GM21723 (cell line): ENCODE measurements around the gene CHRNB1.

ENCODE experiments used
- ATAC-seq: cut with Tn5 transposase; IDR thresholded peaks from one replicate; pipeline ENCODE4 v1.9.1; 2021; ENCODE audit warnings: mild to moderate bottlenecking, moderate library complexity; ENCODE audit not compliant: unreplicated experiment

CHRNB1 gene, protein sequence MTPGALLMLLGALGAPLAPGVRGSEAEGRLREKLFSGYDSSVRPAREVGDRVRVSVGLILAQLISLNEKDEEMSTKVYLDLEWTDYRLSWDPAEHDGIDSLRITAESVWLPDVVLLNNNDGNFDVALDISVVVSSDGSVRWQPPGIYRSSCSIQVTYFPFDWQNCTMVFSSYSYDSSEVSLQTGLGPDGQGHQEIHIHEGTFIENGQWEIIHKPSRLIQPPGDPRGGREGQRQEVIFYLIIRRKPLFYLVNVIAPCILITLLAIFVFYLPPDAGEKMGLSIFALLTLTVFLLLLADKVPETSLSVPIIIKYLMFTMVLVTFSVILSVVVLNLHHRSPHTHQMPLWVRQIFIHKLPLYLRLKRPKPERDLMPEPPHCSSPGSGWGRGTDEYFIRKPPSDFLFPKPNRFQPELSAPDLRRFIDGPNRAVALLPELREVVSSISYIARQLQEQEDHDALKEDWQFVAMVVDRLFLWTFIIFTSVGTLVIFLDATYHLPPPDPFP

DNA sequence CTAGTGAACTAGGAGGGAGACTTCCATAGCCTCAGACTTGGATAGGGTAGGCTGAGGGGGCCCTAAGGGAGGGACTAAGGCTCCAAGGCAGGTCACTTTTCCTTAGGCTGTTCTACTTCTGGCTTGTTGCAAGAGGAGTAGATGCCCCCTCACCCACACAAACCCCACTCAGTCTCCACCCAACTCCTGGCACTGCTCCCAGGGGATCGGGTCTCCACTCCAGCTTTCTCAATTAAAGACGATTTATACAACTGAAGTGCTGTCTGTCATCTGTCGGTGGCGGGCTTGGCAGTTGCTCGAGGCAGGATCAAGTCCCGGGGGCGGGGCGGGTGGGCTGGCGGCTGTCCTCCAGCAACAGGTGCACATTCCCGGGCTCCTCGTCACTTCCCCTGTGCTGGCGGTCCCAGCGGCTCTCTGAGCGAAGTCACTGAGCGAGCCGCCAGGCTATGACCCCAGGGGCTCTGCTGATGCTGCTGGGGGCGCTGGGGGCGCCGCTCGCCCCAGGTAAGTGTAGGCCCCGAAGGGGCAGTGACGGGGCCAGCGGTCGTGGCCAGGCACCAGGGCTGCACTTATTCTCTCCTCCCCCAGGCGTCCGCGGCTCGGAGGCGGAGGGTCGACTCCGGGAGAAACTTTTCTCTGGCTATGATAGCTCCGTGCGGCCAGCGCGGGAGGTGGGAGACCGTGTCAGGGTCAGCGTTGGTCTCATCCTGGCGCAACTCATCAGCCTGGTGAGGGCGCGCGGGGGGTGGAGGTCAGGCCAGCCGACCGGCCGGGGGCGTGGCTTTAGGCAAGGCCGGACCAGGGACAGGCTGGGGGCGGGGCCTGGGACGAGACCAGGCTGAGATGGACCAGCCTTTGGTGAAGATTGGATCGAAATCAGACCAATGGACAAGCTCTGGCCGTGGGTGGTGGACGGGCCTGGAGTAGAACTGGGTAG is at the start of gene CHRNB1:
CHRNB1 (plus strand) TSS at position 380 of the 937 bp plus-strand sequence; CDS start at position 447, 67 bp downstream.
- ATAC-seq = no peak

DNA sequence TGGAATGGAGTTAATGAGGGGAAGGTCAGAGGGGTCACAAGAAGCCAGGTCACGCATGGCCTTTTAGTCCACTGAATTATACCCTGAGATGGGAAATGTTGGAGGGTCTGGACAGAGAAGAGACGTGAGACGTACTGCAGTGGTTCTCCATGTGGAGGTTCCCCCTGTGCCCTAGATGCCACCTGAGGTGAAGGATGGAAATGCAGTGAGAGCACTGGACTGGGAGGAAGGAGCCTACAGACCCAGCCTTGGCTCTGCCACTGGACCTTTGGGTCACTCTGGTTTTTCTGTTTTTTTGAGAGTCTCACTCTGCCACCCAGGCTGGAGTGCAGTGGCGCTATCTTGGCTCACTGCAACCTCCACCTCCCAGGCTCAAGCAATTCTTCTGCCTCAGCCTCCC is 48.7 kb upstream of the CHRNB1 start:
- ATAC-seq = no peak

DNA sequence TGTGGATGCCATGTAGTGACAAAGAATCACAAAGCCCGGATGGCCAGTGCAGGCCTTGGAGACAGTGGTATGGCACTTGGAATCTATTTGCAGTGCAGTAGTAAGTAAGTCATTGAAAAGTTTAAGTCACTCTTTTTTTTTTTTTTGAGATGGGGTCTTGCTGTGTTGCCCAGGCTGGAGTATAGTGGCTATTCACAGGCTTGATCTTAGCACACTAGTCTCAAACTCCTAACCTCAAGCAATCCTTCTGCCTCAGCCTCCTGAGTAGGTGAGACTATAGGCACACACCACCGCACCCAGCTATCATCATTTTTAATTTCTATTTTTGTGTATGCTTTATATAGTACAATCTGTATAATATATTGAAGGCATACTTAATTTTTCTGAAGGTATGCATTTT is 46.2 kb upstream of the CHRNB1 start:
- no peak for ATAC-seq

DNA sequence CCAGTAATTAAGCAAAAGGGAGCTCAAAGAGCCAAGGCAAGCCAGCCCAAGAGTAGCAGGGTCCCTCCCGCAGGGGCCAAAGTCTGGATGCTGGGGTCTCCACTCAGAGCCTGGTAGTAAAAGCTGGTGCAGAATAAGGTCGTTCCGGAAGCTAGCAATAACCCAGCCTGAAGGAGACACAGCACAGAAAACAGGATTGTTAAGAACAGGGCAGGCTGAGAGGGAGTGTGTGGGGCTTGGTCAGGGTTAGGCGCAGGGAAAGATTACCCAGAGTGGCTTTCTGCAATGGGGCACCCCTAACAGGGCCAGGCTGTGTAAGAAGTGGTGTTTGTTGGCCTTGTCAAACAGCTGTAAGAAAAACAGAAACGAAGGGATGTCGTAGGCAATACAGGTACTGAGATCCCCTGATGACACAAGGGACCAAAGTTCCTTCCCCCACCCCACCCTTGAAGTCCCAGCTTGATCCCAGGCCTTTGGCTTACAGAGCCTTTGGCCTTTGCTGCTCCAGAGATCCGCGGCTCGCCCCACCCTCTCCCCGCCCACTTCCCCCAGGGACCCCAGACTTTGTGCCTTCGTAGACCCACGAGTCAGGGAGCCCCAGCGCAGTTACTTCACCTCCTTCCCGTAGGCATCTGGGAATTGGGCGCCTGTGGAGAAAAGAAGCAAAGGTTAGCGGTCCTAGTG is 41.7 kb upstream of the CHRNB1 start:
- no peak for ATAC-seq

DNA sequence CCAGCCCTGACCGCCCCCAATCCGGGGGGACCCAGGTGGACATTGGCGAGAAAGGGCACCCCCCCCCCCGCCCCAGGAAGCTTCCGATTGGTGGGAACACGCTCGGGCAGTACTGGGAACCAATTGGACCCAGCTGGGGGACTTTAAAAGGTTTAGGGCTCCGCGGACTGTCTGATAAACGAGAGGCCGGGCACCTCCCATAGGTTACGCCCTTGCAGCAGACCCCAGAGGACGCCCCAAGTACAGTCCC is 41.2 kb upstream of the CHRNB1 start:
- peak; percentile 15 for ATAC-seq

DNA sequence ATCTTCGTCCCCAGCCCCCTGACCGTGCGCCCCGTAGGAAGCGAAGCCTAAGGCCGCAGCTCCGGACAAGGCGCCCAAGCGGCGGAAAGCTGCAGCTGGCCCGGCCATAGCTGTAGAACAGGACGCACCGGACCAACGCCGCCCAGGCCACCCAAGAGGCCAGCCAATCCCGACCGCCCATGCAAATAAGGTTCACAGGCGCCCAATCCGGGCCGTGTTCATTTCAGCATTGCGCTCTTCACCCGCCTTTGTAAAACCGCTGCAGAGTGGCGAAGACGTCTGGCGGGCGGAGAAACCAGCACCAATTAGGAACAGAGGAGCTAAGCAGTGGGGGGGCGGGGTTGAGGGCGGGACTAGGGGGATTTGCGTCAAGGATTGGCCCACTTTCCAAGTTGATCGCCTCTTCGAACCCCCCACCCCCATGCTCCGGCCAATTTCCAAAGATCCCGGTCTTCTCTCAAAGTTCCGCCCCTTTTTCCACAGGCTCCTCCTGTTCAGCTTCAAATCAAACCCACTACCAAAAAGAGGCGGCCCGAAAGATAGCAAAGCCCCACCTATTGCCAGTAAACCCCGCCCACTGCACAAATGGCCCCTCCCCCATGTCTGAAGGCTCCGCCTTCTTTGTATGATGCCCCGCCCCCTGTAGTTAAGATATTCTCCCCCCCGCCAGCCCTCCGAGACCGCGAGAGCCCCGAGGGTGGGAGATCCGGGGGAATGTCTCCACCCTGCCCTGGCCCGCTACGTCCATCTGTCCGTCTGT is 40.7 kb upstream of the CHRNB1 start, which contains the start of gene TMEM256:
TMEM256 (minus strand) TSS at position 121 of the 760 bp plus-strand sequence; CDS start at position 108, 13 bp downstream.
- peak; percentile 91 for ATAC-seq

DNA sequence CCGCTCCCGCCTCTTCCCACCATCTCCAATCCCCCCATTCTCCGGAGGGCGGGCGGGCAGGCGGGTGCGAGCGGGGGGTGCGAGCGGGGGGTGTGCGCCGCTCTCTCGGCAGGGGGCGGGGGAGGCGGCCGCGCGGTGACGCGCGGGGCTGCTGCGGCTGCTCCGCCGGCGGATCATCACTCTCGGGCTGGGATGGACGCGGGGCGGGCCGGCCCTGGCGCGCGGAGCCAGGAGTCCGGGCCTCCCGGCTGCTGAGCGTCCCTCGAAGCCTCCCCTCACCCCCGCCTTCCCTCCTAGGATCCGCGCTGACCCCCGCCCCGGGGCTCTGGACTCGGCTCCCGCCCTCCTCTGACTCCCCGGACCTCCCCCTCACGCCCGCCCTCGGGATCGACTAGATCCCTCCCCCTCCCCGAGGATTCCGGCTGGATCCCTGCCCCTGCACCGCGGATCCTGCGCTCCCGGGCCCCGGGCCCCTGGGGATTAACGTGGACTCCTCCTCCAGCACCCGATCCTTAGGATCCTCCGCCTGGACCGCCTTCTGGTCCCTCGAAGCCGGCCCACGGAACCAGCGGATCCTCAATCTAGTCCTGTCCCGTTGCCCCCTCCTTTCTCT is 40.0 kb upstream of the CHRNB1 start:
- ATAC-seq = peak; percentile 25

DNA sequence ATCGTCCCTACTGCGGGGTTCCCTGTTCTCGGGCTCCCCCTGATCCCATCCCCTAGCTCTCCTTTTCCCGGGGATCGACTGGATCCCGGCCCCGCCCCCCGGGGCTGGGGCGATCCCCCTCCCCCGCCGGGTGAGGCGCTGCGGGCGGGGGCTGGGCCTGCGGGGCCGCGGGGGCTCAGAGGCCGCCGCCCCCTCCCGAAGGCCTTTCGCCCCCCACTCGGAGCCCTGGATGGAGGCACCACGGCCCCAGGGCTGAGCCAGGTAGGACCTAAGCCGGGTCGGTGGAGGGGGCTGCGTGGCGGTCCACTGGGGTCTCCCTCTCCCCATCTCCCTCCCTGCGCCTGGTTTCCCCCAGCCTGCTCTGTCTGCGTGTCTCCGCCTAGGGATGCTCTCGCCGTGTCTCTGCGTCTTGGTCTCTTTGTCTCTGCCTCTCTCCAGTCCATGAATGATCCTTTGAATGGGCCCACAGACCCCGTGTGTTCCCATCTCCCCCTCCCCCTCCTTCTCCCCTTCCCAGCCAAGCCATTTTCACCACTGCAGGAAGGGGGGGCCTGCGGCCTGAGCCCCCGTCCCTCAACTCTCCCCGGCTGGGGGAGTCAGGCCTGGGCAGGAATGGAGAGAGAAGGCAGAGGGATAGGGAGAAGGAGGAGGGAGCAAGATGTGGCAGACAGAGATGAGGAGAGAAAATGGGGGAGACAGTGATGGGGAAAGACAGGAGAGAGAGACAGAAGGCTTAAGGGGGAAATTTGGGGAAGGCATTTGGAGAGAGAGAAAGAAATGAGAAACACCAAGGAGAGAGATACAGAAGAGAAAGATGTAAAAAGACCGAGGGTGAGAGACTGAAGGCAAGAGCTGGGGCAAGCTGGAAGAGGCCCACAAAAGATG is 39.3 kb upstream of the CHRNB1 start:
- ATAC-seq = no peak

DNA sequence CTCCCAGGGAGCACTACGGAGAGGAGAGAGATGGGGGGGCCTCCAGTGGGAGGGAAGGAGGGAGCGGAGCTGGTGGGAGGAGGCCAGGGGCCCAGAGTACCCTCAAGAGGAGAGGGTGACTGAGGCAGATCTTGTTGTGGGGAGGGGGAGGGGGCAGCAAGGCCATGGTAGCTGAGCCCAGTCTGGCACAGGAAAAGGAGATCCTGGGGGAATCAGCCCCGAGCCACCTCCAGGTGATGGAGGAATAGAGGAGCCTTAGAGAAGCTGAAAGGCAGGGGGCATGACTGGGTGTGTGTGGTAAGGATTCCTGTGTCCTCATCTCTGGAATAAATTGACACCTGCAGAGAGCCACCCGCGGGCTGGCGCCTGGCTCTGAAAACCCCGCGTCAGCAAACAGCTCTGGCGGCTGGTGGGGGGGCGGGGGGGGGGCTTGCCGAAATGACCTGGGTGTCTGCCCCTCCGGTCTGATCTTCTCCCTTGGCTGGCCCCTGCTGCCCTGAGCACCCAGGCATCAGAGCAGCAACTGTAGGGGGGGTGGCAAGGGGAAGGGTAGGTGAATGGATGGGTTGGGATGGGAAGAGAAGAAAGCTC is 38.5 kb upstream of the CHRNB1 start:
- no peak for ATAC-seq

DNA sequence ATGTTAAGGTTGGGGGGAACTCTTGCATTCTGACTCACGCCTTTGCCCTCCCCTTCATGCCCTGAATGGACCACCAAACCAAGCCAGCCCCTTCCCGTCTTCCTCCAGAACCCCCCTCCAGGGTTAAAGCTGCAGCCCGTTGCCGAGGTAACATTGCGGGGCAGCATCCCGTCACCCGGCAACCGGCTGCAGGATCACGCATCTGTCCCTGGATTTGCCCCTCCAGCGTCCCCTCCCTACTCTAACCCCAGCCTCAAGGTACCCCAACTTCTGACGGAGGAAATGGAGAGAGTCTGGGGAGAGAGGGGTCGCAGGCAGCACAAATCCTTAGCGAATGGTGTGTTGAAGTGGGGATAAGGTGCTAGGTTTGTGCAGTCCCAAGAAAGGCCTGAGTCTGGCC is 37.8 kb upstream of the CHRNB1 start:
- ATAC-seq = no peak

DNA sequence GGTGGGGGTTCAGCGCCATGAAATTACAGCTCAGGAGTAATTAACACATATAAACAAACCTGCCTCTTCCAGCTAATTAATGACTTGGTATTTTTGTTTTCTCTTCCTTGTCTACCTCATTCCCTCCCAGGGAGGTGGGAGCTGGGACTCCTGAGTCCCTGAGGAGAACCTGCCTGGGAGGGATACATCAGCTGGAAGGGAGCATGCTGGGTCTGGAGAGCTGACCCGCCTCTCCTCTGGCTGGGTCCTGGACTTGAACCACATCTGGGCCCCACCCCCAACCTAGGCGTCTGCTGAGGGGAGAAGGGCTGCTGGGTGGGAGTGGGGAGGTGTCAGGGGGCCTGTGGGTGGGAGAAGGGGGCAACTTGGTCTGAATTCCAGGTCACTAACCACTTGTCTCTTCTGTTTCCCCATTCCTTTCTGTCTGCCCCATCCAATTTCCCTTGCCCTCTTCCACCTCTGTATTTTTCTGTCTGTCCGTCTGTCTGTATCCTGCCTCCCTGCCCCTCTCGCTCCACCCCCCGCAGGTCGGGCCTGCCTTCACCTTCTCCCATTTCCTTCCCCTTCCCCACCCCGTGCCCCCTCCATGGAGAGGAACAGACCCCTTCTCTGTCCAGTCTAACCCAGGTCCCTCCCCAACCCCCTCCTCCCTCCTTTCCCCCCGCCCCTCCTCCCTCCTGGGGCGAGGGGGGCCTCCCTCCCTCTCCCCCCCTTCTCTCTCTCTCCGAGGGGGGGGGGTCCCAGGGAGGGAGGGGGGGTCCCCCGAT is 37.2 kb upstream of the CHRNB1 start, which contains the start of gene NLGN2:
NLGN2 (plus strand) TSS at position 361 of the 767 bp plus-strand sequence. CDS start 411 bp downstream, outside the sequence.
- no peak for ATAC-seq

DNA sequence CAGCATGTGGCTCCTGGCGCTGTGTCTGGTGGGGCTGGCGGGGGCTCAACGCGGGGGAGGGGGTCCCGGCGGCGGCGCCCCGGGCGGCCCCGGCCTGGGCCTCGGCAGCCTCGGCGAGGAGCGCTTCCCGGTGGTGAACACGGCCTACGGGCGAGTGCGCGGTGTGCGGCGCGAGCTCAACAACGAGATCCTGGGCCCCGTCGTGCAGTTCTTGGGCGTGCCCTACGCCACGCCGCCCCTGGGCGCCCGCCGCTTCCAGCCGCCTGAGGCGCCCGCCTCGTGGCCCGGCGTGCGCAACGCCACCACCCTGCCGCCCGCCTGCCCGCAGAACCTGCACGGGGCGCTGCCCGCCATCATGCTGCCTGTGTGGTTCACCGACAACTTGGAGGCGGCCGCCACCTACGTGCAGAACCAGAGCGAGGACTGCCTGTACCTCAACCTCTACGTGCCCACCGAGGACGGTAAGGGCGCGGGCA is 36.6 kb upstream of the CHRNB1 start:
- ATAC-seq = no peak

DNA sequence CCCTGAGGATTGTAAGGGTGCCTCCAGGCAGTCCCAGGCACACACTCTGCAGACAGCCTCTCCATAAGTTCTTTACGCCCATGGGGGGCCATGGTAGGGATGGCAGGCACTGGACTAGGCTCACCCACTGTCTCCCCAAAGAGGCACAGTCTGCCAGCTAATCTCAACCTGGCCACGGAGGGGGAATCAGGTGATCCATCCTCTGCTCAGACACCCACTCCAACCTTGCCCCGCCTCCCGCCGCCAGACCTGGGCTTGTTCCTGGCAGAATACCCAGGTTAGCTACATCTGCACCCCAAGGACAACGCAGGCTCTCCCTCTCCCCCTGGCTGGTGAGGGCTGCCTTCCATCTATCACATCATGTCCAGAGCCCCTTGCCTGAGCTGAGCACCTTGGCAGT is 36.0 kb upstream of the CHRNB1 start:
- ATAC-seq = no peak

DNA sequence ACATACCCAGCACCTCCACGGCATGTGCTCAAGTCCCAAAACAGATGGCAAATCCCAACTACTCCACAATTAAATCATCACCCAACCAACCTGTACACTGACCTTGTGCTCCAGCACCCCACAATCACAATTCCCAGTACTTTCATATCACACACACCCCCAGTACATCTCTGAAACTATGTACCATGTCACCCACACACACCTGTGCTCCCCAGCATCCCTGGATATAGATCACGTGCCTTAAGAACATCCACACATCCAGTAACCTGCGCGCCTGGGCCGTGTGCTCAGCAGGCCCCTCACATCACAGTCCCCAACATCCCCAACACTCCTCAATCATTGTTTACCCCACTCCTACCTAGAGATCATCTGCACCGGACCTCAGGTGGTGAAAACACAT is 35.1 kb upstream of the CHRNB1 start:
- ATAC-seq = no peak

DNA sequence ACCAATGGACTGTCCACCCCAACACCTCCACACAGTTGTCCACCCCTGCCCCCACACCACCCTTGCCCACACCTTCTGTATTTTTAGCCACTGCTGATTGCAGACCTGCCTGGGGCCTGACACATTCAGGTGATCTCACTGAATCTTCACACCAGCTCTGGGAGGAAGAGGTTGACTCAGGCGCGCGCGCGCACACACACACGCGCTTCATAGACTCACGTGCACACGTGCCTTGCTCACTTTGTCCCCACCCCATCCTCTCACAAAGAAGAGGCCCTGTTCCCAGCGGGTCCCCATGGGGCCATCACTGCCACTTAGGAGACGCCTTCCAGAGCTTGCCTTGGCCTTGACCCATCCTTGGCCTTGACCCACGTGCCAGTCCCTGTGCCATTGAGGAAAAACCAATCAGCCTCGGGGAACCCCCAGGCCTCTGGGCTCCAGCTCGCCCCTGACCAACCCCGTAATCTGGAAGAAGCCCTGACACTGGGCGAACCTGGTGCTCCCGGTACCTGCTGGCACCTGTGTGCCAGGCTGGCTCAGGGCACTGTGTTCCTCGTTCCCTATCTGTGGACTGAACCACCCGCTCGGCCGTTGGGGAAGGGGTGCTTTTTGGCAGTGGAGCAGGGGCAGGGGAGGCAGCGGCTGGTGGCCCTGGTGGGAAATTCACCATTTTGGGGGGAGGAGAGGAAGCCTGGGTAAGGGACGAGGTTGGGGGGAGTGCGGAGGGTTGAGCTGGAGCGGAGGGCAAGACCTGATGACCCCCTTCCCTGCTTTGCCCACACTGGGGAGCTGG is 34.0 kb upstream of the CHRNB1 start:
- no peak for ATAC-seq

DNA sequence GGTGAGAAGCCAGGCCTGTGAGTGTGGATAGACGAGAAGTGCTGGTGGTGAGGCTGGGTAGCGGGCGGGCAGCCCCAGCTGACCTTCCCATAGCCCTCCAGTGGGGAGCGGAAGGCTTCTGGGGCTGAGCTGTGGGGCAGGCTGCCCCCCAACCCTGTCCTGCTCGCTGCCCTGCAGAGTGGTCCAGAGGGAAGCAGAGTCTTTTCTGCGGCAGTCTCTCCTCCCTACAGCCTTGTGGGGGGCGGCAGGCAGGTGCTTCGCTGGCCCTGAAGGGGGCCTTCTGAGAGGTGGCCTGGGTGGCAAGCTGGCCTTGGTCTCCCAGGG is 33.5 kb upstream of the CHRNB1 start:
- no peak for ATAC-seq

DNA sequence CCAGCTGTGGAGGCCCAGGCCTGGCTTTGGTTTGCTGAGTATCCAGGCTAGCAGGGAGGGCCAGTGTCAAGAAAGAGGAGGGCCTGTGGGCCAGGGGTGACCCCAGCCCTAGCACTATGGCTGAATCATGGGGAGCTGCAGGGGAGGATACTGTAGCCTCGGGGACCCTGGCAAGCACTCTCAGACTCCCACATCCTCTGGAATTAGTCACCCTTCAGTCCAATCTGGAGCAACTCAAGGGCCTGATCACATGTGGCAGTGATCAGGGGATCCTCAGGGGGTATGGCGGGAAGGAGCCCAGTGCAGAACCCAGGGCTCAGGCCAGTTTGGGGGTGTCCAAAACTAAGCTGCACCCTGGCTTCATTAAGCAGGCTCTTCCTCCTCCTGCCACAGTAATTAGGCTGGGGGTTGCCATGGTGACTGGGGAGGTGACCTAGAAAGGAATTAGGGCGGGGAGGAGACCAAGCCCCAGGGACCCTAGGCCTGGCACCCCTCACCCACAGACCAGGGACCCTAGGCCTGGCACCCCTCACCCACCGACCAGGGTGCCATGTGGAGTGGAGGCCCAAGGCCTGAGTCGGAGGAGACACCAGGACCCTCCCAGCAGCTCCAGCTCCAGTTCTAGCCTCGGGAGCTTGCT is 31.4 kb upstream of the CHRNB1 start:
- ATAC-seq = no peak
